ENCODE measurements around the gene CDC27. TPM values are rescaled to one million over a fixed set of nuclear protein-coding genes. Genes with fewer than 3 reads are reported as not detected.
"Not testable (repeated sequence)": the region's sequence is repeated elsewhere in the genome, so short reads cannot be mapped to it uniquely, and the experiment has no call there.

CDC27 gene
- total RNA-seq, 1 experiment from 2014 or later, result 191 TPM

GRCh38 chr17:47131761-47132160 lies 57.3 kb downstream of the CDC27 start:
- no peak overlapping the region for H2AFZ ChIP-seq (ENCODE audit: low read depth, low read length, poor library complexity, severe bottlenecking)
- ChIA-PET POLR2A (no interaction called here), RAD21 (ENCODE audit: low non-redundant PET in 1 of 2, low total read pairs in 2 of 2, uncharacterized antibody in 2 of 2, unreplicated experiment in 2 of 2) (no interaction called here), CTCF (no interaction called here)
- H3K36me3 ChIP-seq (ENCODE audit: control insufficient read depth in 1 of 2, insufficient read depth in 2 of 2, low read length in 2 of 2), result peaks cover 17 to 37% of the 10 kb centered on the region in 2 experiments; a peak in 3 of 4 replicates
- intact Hi-C loops (cut with micrococcal nuclease), result no loop called here
- no peak overlapping the region for H3K4me2 ChIP-seq (ENCODE audit: low read length)
- no TSS peak for BruUV-seq (replicated peaks)
- no peaks in the 10 kb centered on the region for H4K20me1 ChIP-seq (ENCODE audit: insufficient read depth)
- H3K4me1 ChIP-seq (ENCODE audit: control insufficient read depth in 1 of 2, insufficient read depth in 2 of 2, low read length in 2 of 2), result peaks cover 0 to under 1% of the 10 kb centered on the region in 2 experiments; a peak in 1 of 4 replicates
- no peaks in the 10 kb centered on the region for H3K27me3 ChIP-seq (ENCODE audit: insufficient read depth, low read length)
- no peak for DNase-seq (ENCODE audit: low read depth, low spot score)
- H3K79me2 ChIP-seq (ENCODE audit: insufficient read depth, low read length), result no peaks in the 10 kb centered on the region
- ATAC-seq, result no peak
- TF ChIP-seq MAX (IDR thresholded peaks at IDR 0.05) (no peak), SIN3A (IDR thresholded peaks at IDR 0.05; ENCODE audit: low read depth) (no peak), CTCF (IDR thresholded peaks at IDR 0.05 in 2 of 3, conservative IDR thresholded peaks at IDR 0.05 in 1 of 3; ENCODE audit: borderline replicate concordance in 1 of 3, insufficient read depth in 1 of 3, low read depth in 2 of 3, low read length in 2 of 3) (no peak), REST (IDR thresholded peaks at IDR 0.05; ENCODE audit: low read depth) (no peak), ZNF274 (IDR thresholded peaks at IDR 0.05; ENCODE audit: low read depth, low read length) (no peak), EZH2phosphoT487 (IDR thresholded peaks at IDR 0.05; ENCODE audit: borderline replicate concordance) (no peak), JUND (IDR thresholded peaks at IDR 0.05) (no peak), ATF3 (IDR thresholded peaks at IDR 0.05) (no peak), POLR2A (IDR thresholded peaks at IDR 0.05; ENCODE audit: borderline replicate concordance, extremely low read depth, insufficient read depth, insufficient read length) (no peak), CEBPB (IDR thresholded peaks at IDR 0.05; ENCODE audit: low read depth) (no peak), FOSL1 (IDR thresholded peaks at IDR 0.05; ENCODE audit: low read depth) (no peak), EZH2 (IDR thresholded peaks at IDR 0.05) (no peak), SP1 (IDR thresholded peaks at IDR 0.05; ENCODE audit: low read depth) (no peak), YY1 (IDR thresholded peaks at IDR 0.05; ENCODE audit: extremely low read depth, insufficient replicate concordance, low read depth, low read length) (no peak), POLR2AphosphoS5 (IDR thresholded peaks at IDR 0.05; ENCODE audit: low read depth, low read length) (no peak)
- no peaks in the 10 kb centered on the region for H3K9me2 ChIP-seq (ENCODE audit: insufficient read depth)
- no peak overlapping the region for H3K4me3 ChIP-seq (replicated peaks in 1 of 2; ENCODE audit: low read depth in 1 of 2, low read length in 2 of 2)
- H3K27ac ChIP-seq (ENCODE audit: low read depth, low read length), result no peak overlapping the region
- H3K9me3 ChIP-seq (ENCODE audit: control insufficient read depth in 1 of 2, insufficient read depth in 1 of 2, low read depth in 1 of 2, low read length in 2 of 2), result no peaks in the 10 kb centered on the region
- no peak overlapping the region for H3K9ac ChIP-seq (ENCODE audit: low read length)

GRCh38 chr17:47126835-47127234 lies 62.3 kb downstream of the CDC27 start:
- H3K9ac ChIP-seq (ENCODE audit: low read length); RAD21 ChIA-PET (ENCODE audit: low non-redundant PET in 1 of 2, low total read pairs in 2 of 2, uncharacterized antibody in 2 of 2, unreplicated experiment in 2 of 2); intact Hi-C loops (cut with micrococcal nuclease); H3K9me2 ChIP-seq (ENCODE audit: insufficient read depth); H3K27me3 ChIP-seq (ENCODE audit: insufficient read depth, low read length); BruUV-seq (replicated peaks); H4K20me1 ChIP-seq (ENCODE audit: insufficient read depth); CTCF ChIA-PET; H3K4me3 ChIP-seq (replicated peaks in 1 of 2; ENCODE audit: low read depth in 1 of 2, low read length in 2 of 2); DNase-seq (ENCODE audit: low read depth, low spot score); H3K27ac ChIP-seq (ENCODE audit: low read depth, low read length); POLR2A ChIA-PET; ATAC-seq; H3K79me2 ChIP-seq (ENCODE audit: insufficient read depth, low read length); H3K9me3 ChIP-seq (ENCODE audit: control insufficient read depth in 1 of 2, insufficient read depth in 1 of 2, low read depth in 1 of 2, low read length in 2 of 2); H3K4me2 ChIP-seq (ENCODE audit: low read length); H2AFZ ChIP-seq (ENCODE audit: low read depth, low read length, poor library complexity, severe bottlenecking): not testable (repeated sequence)
- peaks cover 11 to 41% of the 10 kb centered on the region in 2 experiments; a peak in 3 of 4 replicates for H3K36me3 ChIP-seq (ENCODE audit: control insufficient read depth in 1 of 2, insufficient read depth in 2 of 2, low read length in 2 of 2)
- H3K4me1 ChIP-seq (ENCODE audit: control insufficient read depth in 1 of 2, insufficient read depth in 2 of 2, low read length in 2 of 2), result peaks cover 0 to 15% of the 10 kb centered on the region in 2 experiments; a peak in 3 of 4 replicates

All from HCT116 (cell line).